HL-60 (cell line): ENCODE data around the gene ANO9.

Experiments
- DNase-seq, 2 experiments: peaks; one replicate each; pipeline ENCODE4 v3.0.0-alpha.2; 2010 to 2020; ENCODE audit warnings: low read depth in 1 of 2, low spot score in 1 of 2
- H3K27ac ChIP-seq: fragments of 250-450 bp; sonication (Bioruptor Pico); replicated peaks from 2 replicates; pipeline ENCODE4 v1.5.1; 2020; ENCODE audit warnings: mild to moderate bottlenecking, moderate library complexity
- H3K27me3 ChIP-seq: fragments of 250-450 bp; sonication (Bioruptor Pico); 2 replicates; pipeline ENCODE4 v1.5.1; 2021; ENCODE audit warnings: mild to moderate bottlenecking, moderate library complexity; ENCODE audit not compliant: insufficient read depth, poor library complexity, severe bottlenecking
- H3K4me3 ChIP-seq: replicated peaks from 2 replicates; pipeline ENCODE4 v1.5.1; 2011; ENCODE audit warnings: mild to moderate bottlenecking, control low read depth, low read length; ENCODE audit not compliant: insufficient read depth
- CTCF ChIP-seq: IDR thresholded peaks from one replicate; pipeline ENCODE4 v1.5.1; 2011; ENCODE audit warnings: low read length, control low read depth, inconsistent platforms; ENCODE audit not compliant: insufficient read depth
- GABPA ChIP-seq: IDR thresholded peaks from 2 replicates; pipeline ENCODE4 v1.6.1; 2012; ENCODE audit warnings: low read depth
- POLR2AphosphoS5 ChIP-seq: IDR thresholded peaks from 2 replicates; pipeline ENCODE4 v1.6.1; 2012; ENCODE audit warnings: low read depth
- REST ChIP-seq: IDR thresholded peaks from 2 replicates; pipeline ENCODE4 v1.6.1; 2012; ENCODE audit warnings: low read depth; ENCODE audit not compliant: insufficient replicate concordance
- SPI1 ChIP-seq: IDR thresholded peaks from 2 replicates; pipeline ENCODE4 v1.6.1; 2012; ENCODE audit warnings: low read depth, mild to moderate bottlenecking, borderline replicate concordance

ANO9 gene

GRCh38 chr11:405323-405953 is 36.4 kb downstream of the ANO9 start:
- DNase-seq = no peak
- no peaks in the 10 kb centered on the region for H3K27me3 ChIP-seq
- TF ChIP-seq CTCF (no peak), POLR2AphosphoS5 (no peak), GABPA (no peak)
- no peak overlapping the region for H3K4me3 ChIP-seq
- H3K27ac ChIP-seq = no peak overlapping the region

- TF ChIP-seq GABPA = no peak
- no peak for TF ChIP-seq REST
- no peak for TF ChIP-seq CTCF
- TF ChIP-seq POLR2AphosphoS5 = no peak
- TF ChIP-seq SPI1 = no peak
- H3K27ac ChIP-seq = no peak overlapping the region
- no peaks in the 10 kb centered on the region for H3K27me3 ChIP-seq
- no peak overlapping the region for H3K4me3 ChIP-seq
- DNase-seq = no peak
Measured at GRCh38 chr11:404551-405264, 37.1 kb downstream of the ANO9 start.

GRCh38 chr11:403761-404431 is 37.9 kb downstream of the ANO9 start:
- H3K27ac ChIP-seq = no peak overlapping the region
- no peak overlapping the region for H3K4me3 ChIP-seq
- TF ChIP-seq REST (no peak), CTCF (no peak), POLR2AphosphoS5 (no peak), SPI1 (no peak), GABPA (no peak)
- no peak for DNase-seq
- no peaks in the 10 kb centered on the region for H3K27me3 ChIP-seq
